Measurements from ENCODE around the gene MBTD1. TPM values are rescaled to one million over a fixed set of nuclear protein-coding genes. Genes with fewer than 3 reads are reported as not detected.

MBTD1 gene
- total RNA-seq, 1 donor from 2014 or later = 6.0 TPM

GRCh38 chr17:51164911-51165679, 94.8 kb downstream of the MBTD1 start:
- intact Hi-C loops (cut with DNase I) = loop anchor here (5.0 kb wide), 1 partner anchor 97 kb away; the partner anchor contains the start of genes MBTD1 and UTP18
- no peak for DNase-seq (ENCODE audit: missing footprints)

DNA sequence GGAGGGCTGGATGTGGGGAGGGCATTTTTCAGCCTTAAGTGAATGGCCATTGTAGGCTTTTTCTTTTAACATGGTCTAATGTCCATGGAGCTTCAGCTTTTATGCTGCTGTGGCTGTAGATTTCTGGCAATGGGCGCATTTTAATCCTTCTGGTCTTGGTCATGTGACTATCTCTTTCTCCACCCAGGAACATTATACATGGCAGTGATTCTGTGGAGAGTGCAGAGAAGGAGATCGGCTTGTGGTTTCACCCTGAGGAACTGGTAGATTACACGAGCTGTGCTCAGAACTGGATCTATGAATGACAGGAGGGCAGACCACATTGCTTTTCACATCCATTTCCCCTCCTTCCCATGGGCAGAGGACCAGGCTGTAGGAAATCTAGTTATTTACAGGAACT, 98.3 kb downstream of the MBTD1 start:
- DNase-seq (ENCODE audit: missing footprints) (no peak), ATAC-seq (no peak)
- intact Hi-C loops (cut with DNase I) = no loop called here

More at GRCh38 chr17:51164911-51165679, 94.8 kb downstream of the MBTD1 start:
- no peak for ATAC-seq

GRCh38 chr17:51159604-51160003, 100.2 kb downstream of the MBTD1 start:
- DNase-seq (ENCODE audit: missing footprints) = no peak
- intact Hi-C loops (cut with DNase I) = loop anchor here (10.0 kb wide), 2 partner anchors 295 to 445 kb away; partner anchors contain the start of genes LUC7L3 and TOB1

DNA sequence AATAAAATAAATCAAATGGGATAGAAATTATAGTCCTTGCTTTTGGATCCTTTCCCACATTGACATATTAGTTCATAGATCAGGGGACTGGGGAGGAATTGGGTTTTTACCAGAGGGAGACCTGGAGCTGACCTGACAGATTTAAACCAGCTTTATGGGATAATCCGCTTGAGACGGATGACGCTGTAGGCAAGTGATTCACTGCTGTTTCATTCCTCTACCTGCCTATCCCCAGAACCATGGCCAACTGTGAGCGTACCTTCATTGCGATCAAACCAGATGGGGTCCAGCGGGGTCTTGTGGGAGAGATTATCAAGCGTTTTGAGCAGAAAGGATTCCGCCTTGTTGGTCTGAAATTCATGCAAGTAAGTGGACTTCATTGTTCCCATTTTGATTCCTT, 104.4 kb downstream of the MBTD1 start:
- DNase-seq (ENCODE audit: missing footprints) (no peak), ATAC-seq (no peak)
- intact Hi-C loops (cut with DNase I) = loop anchor here (10.0 kb wide), 2 partner anchors 291 to 441 kb away; partner anchors contain the start of genes LUC7L3 and TOB1

More at GRCh38 chr17:51159604-51160003, 100.2 kb downstream of the MBTD1 start:
- ATAC-seq = no peak

- DNase-seq (ENCODE audit: missing footprints) = no peak
- ATAC-seq = no peak
- intact Hi-C loops (cut with DNase I) = loop anchor here (10.0 kb wide), 2 partner anchors 289 to 439 kb away; partner anchors contain the start of genes LUC7L3 and TOB1
These were observed 105.7 kb downstream of the MBTD1 start for GRCh38 chr17:51154176-51154575.

- DNase-seq (ENCODE audit: missing footprints) (peak; percentile 98), ATAC-seq (peak; percentile 98)
- intact Hi-C loops (cut with DNase I) = loop anchor here (1.0 to 10.0 kb wide), 5 partner anchors 13 to 439 kb away; partner anchors contain the start of genes LUC7L3, NME2 and TOB1
These were observed 106.4 kb downstream of the MBTD1 start, which contains the start of gene NME1 for GRCh38 chr17:51153210-51154072. NME1 (plus strand) TSS chr17:51153559; CDS start chr17:51155655, 2,096 bp downstream.

DNA sequence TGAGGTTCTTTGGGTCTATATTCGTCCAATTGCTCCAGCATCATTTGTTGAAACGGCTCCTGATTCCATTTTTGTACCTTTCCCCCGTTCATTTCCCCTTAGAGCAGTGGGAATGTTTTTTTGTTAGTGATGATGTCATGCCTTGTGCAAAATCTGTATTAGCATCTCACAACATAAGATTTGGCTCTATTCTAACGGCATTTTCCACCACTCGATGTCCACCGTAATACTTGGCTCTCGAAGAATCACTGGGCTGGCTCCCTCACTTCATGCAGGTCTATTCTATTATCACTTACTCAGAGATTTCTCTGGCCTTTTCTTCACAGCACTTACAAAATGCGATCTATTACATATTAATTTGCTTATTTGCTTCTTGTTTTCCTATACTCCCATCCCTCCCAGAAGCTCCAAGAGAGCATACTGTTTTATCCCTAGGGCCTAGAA, 107.1 kb downstream of the MBTD1 start:
- intact Hi-C loops (cut with DNase I) = loop anchor here (1.0 to 10.0 kb wide), 5 partner anchors 14 to 438 kb away; partner anchors contain the start of genes LUC7L3, NME2 and TOB1
- ATAC-seq (peak; percentile 1), DNase-seq (ENCODE audit: missing footprints) (no peak)

GRCh38 chr17:51150932-51151331, 108.9 kb downstream of the MBTD1 start:
- no peak for ATAC-seq
- intact Hi-C loops (cut with DNase I) = loop anchor here (10.0 kb wide), 2 partner anchors 286 to 436 kb away; partner anchors contain the start of genes LUC7L3 and TOB1
- DNase-seq (ENCODE audit: missing footprints) = no peak

- ATAC-seq = no peak
- no peak for DNase-seq (ENCODE audit: missing footprints)
- intact Hi-C loops (cut with DNase I) = no loop called here
These were observed 110.7 kb downstream of the MBTD1 start for GRCh38 chr17:51149163-51149562.

- ATAC-seq (no peak), DNase-seq (ENCODE audit: missing footprints) (no peak)
- intact Hi-C loops (cut with DNase I) = no loop called here
These were observed 112.2 kb downstream of the MBTD1 start for GRCh38 chr17:51147650-51148049.

DNA sequence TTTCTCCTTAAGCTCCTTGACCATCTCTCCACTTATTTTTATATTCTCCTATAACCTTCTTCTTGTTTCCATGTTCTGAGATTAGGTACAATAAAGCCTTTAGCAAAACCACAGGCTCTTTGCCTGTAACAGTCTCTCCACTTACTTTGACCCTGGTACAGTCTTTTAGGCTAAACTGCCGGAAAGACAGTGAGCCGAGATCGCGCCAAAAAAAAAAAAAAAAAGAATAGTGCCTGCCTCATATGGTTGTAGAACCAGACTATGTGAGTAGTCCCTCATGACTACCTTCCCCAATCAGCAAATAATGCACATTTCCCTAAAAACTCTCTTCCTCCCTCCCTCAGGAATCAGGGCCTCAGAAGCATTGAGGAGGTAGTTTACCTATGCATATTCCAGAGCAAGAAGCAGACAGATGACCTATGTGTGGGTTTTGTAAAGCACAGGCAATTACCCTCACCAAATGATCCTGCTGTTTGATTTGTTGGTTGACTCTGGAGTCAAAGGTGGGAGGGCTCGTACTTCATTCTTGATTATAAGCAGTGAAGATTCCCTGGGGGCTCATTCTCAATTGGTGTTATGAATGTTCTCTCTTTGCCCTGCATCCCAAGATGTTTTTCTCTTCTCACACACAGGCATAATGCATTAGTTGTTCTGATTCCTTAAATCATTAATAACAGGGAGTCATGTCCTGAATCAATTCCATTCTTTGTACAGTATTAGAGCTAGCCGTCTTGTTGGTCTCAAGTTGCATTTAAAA, 115.4 kb downstream of the MBTD1 start:
- no peak for ATAC-seq
- intact Hi-C loops (cut with DNase I) = no loop called here
- DNase-seq (ENCODE audit: missing footprints) = no peak

DNA sequence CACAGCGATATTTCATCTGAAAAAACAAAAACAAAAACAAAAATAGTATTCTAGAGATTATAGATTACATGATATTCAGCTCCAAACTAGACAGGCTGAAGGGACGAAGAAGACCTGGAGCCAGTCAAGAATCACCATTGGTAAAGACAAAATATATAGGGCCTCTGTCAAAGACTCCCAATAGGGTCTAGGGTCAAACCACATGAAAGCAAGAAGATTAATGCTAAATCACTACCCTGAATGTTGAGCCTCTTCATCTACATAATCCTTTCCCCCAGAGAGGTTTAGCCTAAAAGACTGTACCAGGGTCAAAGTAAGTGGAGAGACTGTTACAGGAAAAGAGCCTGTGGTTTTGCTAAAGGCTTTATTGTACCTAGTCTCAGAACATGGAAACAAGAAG, 117.3 kb downstream of the MBTD1 start:
- no peak for DNase-seq (ENCODE audit: missing footprints)
- no peak for ATAC-seq
- intact Hi-C loops (cut with DNase I) = no loop called here

DNA sequence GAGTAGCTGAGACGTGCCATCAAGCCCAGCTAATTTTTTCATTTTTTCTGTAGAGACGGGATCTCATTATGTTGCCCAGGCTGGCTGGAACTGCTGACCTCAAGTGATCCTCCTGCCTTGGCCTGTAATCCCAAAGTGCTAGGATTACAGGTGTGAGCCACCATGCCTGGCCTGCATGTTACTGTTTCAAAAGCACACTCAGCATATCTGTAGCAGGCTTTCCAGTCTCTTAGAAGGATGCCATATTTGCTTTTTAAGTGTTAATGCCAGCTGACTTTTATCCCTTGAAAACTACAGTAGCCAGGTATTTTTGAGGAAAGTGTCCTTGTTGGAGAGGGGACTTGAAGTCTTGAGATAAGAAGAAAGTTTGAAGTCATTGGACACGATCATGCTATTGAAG, 123.9 kb downstream of the MBTD1 start:
- DNase-seq (ENCODE audit: missing footprints) = no peak
- no peak for ATAC-seq
- intact Hi-C loops (cut with DNase I) = no loop called here

GRCh38 chr17:51133365-51133764, 126.5 kb downstream of the MBTD1 start:
- DNase-seq (ENCODE audit: missing footprints) = no peak
- ATAC-seq = no peak
- intact Hi-C loops (cut with DNase I) = no loop called here

DNA sequence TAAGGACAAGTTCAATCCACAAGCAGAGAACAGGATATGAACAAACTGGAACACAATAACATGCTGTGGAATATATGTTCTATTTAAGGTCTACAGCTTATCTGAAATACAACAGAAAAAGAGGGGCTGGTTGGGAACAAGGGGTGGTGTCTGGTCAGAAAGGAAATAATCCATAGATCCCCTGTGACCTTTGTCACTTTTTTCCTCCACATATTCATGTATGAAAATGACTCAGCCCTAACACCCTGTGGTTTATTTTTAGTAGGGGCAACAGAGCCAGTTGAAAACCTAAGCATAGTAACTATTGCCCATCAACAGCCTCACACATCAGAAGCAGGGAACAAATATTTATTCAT, 126.9 kb downstream of the MBTD1 start:
- intact Hi-C loops (cut with DNase I) = no loop called here
- ATAC-seq = peak; percentile 72

GRCh38 chr17:51128076-51128475, 131.8 kb downstream of the MBTD1 start:
- no peak for DNase-seq (ENCODE audit: missing footprints)
- intact Hi-C loops (cut with DNase I) = no loop called here
- no peak for ATAC-seq

More for the DNA sequence above, 126.9 kb downstream of the MBTD1 start:
- DNase-seq (ENCODE audit: missing footprints) = no peak
